ENCODE results near the gene ARID5B.

ARID5B gene

GRCh38 chr10:61904733-61905725 is 3.5 kb downstream of the ARID5B start:
- DNase-seq, result no peak

DNA sequence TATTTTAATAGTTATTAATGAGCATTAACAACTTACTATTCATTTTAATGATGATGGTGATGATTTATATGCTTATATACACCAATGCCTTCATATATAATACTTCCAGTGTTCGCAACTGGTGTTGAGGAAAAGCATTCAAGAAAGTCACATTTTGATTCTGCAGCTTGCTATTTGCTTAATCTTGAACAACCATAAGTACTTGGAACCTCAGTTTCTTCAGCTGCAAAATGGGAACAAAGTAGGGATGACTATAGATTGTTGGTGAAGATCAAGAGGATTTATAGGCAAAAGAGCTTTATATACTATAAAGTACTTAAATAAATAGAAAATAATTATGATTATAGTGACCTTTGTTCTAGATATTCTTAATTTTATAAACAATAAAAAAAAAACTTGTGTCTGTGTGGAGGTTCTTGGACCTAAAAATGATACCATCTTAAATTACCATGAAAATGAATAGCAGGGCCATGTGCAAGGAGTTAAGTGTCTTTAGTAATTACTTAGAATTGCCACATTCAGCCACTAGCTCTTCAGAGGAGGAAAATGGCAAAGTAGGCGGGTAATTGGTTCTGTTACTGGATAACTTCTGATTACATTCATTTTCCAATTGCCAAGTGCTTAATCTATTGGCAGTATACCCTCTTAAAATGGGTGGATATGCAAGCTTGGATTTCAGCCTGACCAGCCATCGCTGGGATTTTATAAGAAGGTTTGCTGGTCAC is 4.5 kb downstream of the ARID5B start:
- DNase-seq, result no peak

- no peak for DNase-seq
Observed at GRCh38 chr10:61906562-61906901, 5.0 kb downstream of the ARID5B start.

DNA sequence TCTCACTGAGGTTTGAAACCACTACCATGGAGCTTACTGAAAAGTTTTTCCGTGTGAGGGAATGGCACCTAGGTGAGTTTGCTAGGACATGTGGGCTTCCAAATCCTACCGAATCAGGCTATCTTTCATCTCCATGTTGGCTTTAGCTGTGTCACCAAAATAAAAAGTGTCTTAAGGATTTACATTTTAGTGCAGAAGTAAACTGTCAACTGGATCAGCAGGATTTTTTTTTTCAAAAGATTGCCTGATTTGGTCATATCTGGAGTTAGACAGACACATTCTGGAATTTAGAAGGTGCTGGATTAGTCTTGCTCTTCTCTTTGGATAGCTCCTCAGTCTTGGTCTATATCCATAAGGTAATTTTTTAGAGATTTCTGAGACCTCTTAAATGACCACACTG is 5.5 kb downstream of the ARID5B start:
- no peak for DNase-seq

GRCh38 chr10:61907587-61907986 is 6.1 kb downstream of the ARID5B start:
- DNase-seq, result no peak

DNA sequence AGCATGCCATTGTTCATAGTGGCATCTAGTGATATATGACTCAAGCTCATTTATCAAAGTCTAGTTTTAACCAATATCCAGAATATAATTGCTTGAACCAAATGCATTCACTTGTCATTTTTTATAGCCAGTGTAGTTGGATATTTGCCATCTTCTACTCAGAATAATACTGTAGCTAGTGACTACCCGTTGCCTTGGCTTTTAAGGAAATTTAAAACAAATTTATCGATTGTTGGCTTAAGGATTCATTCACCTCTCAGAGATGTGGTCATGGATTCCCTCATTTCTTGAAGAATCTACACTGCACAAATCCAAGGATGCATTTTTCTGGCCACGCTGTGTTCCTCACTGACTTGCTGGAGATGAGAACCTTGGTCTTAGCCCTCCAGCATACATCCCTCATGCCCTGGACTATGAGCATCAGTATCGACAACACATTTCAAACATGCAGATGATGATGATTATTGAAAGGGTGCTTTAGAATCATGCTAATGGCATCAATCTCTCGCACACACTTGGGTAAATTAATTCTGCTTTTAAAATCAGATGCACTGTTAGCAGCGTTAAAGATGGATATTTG is 8.8 kb downstream of the ARID5B start:
- DNase-seq, result no peak

- DNase-seq, result no peak
Observed at GRCh38 chr10:61910894-61911293, 9.4 kb downstream of the ARID5B start.

DNA sequence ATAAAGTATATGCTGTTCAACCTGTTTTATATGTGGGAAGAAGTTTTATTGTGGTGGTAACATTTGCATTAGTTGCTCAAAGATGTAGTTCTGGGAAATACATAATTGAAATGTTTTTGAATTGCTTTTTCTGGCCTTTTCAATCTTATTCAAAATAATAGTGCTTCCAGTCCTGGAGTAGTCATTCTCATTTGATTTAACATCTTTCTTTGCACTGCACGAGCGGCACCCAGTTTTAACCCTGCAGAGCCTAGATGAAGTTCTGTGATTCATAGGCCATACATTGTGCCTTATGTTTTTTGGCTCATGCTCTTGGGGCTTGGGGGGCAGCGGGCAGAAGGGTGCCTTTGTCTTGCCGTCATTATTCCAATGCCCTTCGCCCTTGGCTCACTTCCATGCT is 9.9 kb downstream of the ARID5B start:
- DNase-seq, result no peak

GRCh38 chr10:61912981-61913380 is 11.5 kb downstream of the ARID5B start:
- DNase-seq, result no peak

DNA sequence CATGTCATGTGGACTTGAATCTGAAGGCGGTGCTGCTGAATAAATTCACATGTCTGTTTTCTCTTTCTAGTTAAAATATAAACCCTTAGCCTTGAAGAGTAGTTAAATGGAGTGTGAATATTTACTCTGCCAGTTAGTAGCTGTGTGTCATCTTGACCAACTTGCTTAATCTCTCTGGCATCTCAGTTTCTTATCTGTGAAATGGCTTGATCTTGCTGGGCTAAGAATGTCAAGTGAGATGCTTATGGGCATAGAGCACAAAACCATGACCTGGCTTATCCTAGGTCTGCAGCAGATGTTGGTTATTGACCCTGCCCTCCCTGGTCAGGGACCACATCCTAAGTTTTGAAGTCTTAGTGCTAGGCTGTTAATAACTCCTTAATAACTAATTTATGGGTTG is 16.6 kb downstream of the ARID5B start:
- no peak for DNase-seq

DNA sequence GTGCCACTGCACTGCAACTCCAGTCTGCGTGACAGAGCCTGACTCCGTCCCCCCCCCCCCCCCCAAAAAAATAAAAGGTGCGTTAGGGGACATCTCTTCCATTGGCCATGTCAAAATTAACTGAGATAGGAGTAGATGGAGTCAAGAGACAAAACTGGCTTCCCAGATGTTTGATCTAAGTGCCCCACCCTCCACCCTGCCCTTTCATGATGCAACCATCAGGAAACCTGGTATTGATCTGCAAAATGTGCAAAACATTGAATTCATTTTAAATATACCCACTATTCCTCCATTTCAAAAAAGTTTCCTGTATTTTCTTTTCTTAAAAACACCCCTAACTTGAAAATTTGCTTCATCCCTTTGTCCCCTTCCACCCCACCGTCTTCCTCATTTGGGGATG is 17.5 kb downstream of the ARID5B start:
- no peak for DNase-seq

- DNase-seq, result no peak
Observed at GRCh38 chr10:61919646-61920215, 18.2 kb downstream of the ARID5B start.

- DNase-seq, result no peak
Observed at GRCh38 chr10:61921143-61921542, 19.6 kb downstream of the ARID5B start.

- DNase-seq, result no peak
Observed at GRCh38 chr10:61923210-61923949, 21.9 kb downstream of the ARID5B start.

GRCh38 chr10:61923950-61924274 is 22.4 kb downstream of the ARID5B start:
- no peak for DNase-seq

DNA sequence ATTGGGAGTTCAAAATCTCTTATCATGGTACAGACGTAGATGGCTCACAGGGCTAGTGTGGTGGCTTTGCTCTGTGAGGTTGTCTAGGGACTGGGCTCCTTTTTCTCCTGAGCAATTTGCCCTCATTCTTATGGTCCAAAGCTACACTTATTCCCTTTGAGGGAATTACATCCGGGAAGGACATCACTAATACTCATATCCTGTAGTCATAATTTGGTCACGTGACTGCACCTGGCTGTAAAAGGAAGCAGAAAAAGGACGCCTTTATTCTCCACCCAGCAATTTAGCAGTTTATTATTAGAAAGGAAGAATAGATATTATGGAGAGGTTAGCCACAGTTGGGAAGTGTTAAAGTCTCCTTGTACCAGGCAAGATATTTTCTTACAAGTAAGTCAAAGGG is 28.1 kb downstream of the ARID5B start:
- DNase-seq, result no peak

GRCh38 chr10:61931620-61932332 is 30.3 kb downstream of the ARID5B start:
- no peak for DNase-seq

GRCh38 chr10:61933859-61934555 is 32.5 kb downstream of the ARID5B start:
- DNase-seq, result no peak

GRCh38 chr10:61935077-61935476 is 33.6 kb downstream of the ARID5B start:
- no peak for DNase-seq

GRCh38 chr10:61936770-61937169 is 35.3 kb downstream of the ARID5B start:
- no peak for DNase-seq

DNA sequence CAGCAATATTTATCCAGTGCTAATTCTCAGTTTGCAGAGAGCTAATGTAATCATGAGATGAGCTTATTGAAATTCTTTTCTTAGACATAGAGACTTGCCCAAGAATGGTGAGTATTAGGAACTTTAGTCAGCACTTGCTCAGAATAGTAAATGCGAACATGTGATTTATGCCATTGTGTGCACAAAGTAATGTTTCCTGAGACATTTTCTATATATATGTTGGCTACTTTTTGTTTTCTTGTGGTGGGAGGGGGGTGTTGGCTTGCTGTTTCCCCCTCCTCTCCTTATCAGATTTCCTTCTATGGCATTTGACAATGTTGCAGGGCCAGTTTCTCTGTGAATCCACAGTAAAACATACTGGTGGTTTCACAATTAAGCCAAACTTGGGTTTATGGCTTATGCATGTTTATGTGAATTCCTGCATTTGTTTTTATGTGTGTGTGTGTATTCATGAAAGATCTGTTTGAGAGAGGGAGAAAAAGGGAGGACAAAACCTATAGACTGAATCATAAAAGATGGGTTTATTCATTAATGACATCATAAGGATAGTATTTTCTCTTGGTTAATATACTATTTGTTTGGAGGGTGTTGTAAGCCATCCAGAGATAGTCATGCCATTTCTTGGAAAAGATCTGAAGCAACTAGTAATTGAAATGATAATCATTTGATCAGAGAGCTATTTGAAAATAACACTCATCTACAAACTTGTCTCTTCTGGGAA is 36.3 kb downstream of the ARID5B start:
- DNase-seq, result no peak
